ENCODE results near the gene ATXN8OS.

Gene ATXN8OS

DNA sequence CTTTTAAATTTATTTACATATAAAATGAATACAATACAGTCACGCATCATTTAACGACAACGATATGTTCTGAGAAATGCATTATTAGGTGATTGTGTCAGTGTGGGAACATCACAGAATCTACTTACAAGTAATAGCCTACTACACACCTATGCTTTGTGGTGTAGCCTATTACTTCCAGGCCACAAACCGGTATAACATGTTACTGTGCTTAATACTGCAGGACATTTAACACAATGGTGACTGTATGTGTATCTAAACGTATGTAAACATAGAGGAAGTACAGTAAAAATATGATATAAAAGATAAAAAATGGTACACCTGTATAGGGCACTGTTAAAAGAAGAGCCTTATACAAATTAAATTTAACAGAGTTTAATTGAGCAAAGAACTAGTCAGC, 63.1 kb downstream of the ATXN8OS start:
- H3K36me3 ChIP-seq (ENCODE audit: insufficient read depth, insufficient read length, low read length): no peaks in the 10 kb centered on the region
- no peak for DNase-seq (ENCODE audit: low read depth, low spot score)
- H3K9ac ChIP-seq (ENCODE audit: insufficient read length, low read depth): no peak overlapping the region
- no peaks in the 10 kb centered on the region for H3K9me3 ChIP-seq (ENCODE audit: insufficient read depth, low read length)
- TF ChIP-seq ZNF274 (IDR thresholded peaks at IDR 0.05; ENCODE audit: low read depth, low read length): no peak
- no peak for TF ChIP-seq YY1 (IDR thresholded peaks at IDR 0.05; ENCODE audit: insufficient read depth, insufficient read length)
- TF ChIP-seq SUZ12 (IDR thresholded peaks at IDR 0.05; ENCODE audit: extremely low read depth, insufficient read depth, insufficient read length): no peak
- no peak overlapping the region for H3K4me3 ChIP-seq (ENCODE audit: insufficient read length, low read depth)
- no peaks in the 10 kb centered on the region for H3K4me1 ChIP-seq (ENCODE audit: insufficient read depth, insufficient read length)
- no peaks in the 10 kb centered on the region for H3K27me3 ChIP-seq (ENCODE audit: insufficient read depth, insufficient read length)

DNA sequence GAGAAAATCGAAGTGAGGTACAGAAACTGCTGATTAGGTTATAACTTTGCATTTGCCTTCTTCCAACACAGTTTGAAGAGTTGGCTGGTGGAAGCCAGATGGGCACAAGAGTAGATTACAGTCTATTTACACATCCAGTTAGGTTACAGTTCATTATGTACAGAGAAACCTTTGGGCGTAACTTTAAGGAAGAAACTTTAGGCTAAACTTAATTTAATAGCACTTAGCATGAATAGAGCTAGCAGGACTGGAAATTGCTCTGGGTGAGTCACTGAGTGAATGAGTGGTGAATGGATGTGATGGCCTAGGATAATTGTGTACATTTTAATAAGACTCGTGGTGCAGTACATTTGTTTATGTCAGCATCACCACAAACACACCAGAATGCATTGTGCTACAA, 63.5 kb downstream of the ATXN8OS start:
- TF ChIP-seq SUZ12 (IDR thresholded peaks at IDR 0.05; ENCODE audit: extremely low read depth, insufficient read depth, insufficient read length): no peak
- no peak for TF ChIP-seq YY1 (IDR thresholded peaks at IDR 0.05; ENCODE audit: insufficient read depth, insufficient read length)
- TF ChIP-seq ZNF274 (IDR thresholded peaks at IDR 0.05; ENCODE audit: low read depth, low read length): no peak
- no peak overlapping the region for H3K9ac ChIP-seq (ENCODE audit: insufficient read length, low read depth)
- H3K4me1 ChIP-seq (ENCODE audit: insufficient read depth, insufficient read length): no peaks in the 10 kb centered on the region
- H3K9me3 ChIP-seq (ENCODE audit: insufficient read depth, low read length): no peaks in the 10 kb centered on the region
- H3K36me3 ChIP-seq (ENCODE audit: insufficient read depth, insufficient read length, low read length): no peaks in the 10 kb centered on the region
- no peak overlapping the region for H3K4me3 ChIP-seq (ENCODE audit: insufficient read length, low read depth)
- DNase-seq (ENCODE audit: low read depth, low spot score): no peak
- no peaks in the 10 kb centered on the region for H3K27me3 ChIP-seq (ENCODE audit: insufficient read depth, insufficient read length)

DNA sequence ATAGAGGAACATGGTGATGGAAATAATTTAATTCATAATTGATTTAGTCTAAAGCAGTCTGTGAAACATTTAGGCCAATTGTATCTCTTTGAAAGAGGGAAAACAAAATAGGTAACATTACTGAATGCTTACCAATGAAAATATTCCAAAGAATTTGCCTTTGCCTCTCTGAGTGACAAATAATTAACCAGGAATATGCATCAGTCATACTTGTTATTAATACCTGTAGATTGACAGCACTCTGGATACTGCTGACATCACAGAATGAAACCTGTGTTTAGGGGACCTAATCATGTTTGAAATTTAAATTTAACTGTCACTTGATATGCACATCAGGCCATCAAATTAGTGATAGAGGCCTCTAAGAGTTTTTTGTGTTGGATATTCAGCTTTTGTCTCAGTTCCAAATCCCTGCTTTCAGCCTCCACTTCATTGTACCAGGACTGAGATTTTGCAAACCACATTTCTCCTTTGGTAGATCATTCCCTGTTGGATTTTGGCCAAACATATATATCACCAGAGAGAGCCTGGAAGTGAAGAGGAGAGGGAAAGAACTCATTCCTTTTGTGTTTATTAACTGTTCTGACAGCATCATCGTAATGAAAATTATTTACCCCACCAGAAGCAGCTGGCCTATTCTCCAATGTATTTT, 65.4 kb downstream of the ATXN8OS start:
- TF ChIP-seq ZNF274 (IDR thresholded peaks at IDR 0.05; ENCODE audit: low read depth, low read length) (no peak), SUZ12 (IDR thresholded peaks at IDR 0.05; ENCODE audit: extremely low read depth, insufficient read depth, insufficient read length) (no peak), YY1 (IDR thresholded peaks at IDR 0.05; ENCODE audit: insufficient read depth, insufficient read length) (no peak)
- Histone ChIP-seq H3K9me3 (ENCODE audit: insufficient read depth, low read length) (no peaks in the 10 kb centered on the region), H3K9ac (ENCODE audit: insufficient read length, low read depth) (no peak overlapping the region), H3K36me3 (ENCODE audit: insufficient read depth, insufficient read length, low read length) (no peaks in the 10 kb centered on the region), H3K4me3 (ENCODE audit: insufficient read length, low read depth) (no peak overlapping the region), H3K4me1 (ENCODE audit: insufficient read depth, insufficient read length) (no peaks in the 10 kb centered on the region), H3K27me3 (ENCODE audit: insufficient read depth, insufficient read length) (no peaks in the 10 kb centered on the region)
- no peak for DNase-seq (ENCODE audit: low read depth, low spot score)

DNA sequence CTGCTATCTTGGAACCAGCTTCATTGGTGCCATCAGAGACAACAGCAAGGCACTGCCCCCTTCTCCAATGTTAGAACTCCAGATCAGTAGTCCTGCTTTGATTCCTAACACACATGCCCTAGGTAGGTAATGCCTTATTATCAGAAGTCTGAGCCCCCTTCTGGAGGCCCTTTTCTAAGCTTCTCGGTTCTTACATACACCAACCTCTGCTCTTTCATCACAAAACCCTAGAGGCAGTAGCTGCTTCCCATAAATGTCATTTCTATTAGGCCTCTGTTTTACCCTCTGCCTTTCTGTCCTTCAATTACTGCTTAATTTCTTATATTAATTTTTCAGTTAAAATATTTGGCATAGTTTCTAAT, 66.0 kb downstream of the ATXN8OS start:
- Histone ChIP-seq H3K9me3 (ENCODE audit: insufficient read depth, low read length) (no peaks in the 10 kb centered on the region), H3K9ac (ENCODE audit: insufficient read length, low read depth) (no peak overlapping the region), H3K36me3 (ENCODE audit: insufficient read depth, insufficient read length, low read length) (no peaks in the 10 kb centered on the region), H3K4me3 (ENCODE audit: insufficient read length, low read depth) (no peak overlapping the region), H3K27me3 (ENCODE audit: insufficient read depth, insufficient read length) (no peaks in the 10 kb centered on the region), H3K4me1 (ENCODE audit: insufficient read depth, insufficient read length) (no peaks in the 10 kb centered on the region)
- TF ChIP-seq ZNF274 (IDR thresholded peaks at IDR 0.05; ENCODE audit: low read depth, low read length): no peak
- no peak for TF ChIP-seq YY1 (IDR thresholded peaks at IDR 0.05; ENCODE audit: insufficient read depth, insufficient read length)
- TF ChIP-seq SUZ12 (IDR thresholded peaks at IDR 0.05; ENCODE audit: extremely low read depth, insufficient read depth, insufficient read length): no peak
- DNase-seq (ENCODE audit: low read depth, low spot score): no peak

DNA sequence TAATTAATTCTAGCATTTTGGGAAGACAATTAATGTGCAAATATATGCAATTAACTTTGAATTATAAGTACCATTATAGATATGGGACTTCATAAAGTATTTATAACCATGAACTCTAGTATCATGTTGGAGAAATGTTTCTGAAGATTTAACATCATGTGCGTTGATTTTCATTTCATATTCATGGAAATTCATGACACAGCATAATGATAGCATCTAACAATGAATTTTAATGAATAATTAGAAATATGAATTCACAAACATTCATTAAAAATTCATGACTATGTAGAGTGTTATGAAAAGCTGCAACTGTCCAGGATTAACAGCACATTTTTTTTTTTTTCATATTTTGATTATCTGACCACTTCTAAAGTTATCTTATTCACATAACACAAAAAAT, 70.7 kb downstream of the ATXN8OS start:
- H3K4me3 ChIP-seq (ENCODE audit: insufficient read length, low read depth): no peak overlapping the region
- TF ChIP-seq ZNF274 (IDR thresholded peaks at IDR 0.05; ENCODE audit: low read depth, low read length) (no peak), SUZ12 (IDR thresholded peaks at IDR 0.05; ENCODE audit: extremely low read depth, insufficient read depth, insufficient read length) (no peak), YY1 (IDR thresholded peaks at IDR 0.05; ENCODE audit: insufficient read depth, insufficient read length) (no peak)
- no peak overlapping the region for H3K9ac ChIP-seq (ENCODE audit: insufficient read length, low read depth)
- DNase-seq (ENCODE audit: low read depth, low spot score): no peak
- H3K36me3 ChIP-seq (ENCODE audit: insufficient read depth, insufficient read length, low read length): no peaks in the 10 kb centered on the region
- H3K27me3 ChIP-seq (ENCODE audit: insufficient read depth, insufficient read length): no peaks in the 10 kb centered on the region
- H3K4me1 ChIP-seq (ENCODE audit: insufficient read depth, insufficient read length): no peaks in the 10 kb centered on the region
- H3K9me3 ChIP-seq (ENCODE audit: insufficient read depth, low read length): no peaks in the 10 kb centered on the region
